ENCODE measurements around the gene CC2D1A. TPM values are rescaled to one million over a fixed set of nuclear protein-coding genes. Genes with fewer than 3 reads are reported as not detected.

Gene CC2D1A
- total RNA-seq, 1 donor = 16.6 TPM

DNA sequence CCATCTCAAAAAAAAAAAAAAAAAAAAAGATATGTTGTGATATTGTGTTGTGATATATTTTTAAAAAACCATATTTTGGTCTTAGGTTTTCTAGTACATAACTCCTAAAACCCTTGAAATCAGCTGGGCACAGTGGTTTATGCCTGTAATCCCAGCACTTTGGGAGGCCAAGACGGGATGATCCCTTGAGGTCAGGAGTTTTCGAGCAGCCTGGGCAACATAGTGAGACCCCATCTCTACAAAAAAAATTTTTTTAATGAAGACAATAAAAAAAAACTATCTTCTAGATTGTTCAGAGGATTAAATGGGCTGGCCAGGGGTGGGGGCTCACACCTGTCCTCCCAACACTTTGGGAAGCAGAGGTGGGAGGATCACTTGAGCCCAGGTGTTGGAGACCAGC lies 45.0 kb downstream of the CC2D1A start:
- no peak for DNase-seq (ENCODE audit: low read depth)
- H3K4me3 ChIP-seq (ENCODE audit: low read depth, low read length) = no peak overlapping the region
- TF ChIP-seq, protein P1, sequence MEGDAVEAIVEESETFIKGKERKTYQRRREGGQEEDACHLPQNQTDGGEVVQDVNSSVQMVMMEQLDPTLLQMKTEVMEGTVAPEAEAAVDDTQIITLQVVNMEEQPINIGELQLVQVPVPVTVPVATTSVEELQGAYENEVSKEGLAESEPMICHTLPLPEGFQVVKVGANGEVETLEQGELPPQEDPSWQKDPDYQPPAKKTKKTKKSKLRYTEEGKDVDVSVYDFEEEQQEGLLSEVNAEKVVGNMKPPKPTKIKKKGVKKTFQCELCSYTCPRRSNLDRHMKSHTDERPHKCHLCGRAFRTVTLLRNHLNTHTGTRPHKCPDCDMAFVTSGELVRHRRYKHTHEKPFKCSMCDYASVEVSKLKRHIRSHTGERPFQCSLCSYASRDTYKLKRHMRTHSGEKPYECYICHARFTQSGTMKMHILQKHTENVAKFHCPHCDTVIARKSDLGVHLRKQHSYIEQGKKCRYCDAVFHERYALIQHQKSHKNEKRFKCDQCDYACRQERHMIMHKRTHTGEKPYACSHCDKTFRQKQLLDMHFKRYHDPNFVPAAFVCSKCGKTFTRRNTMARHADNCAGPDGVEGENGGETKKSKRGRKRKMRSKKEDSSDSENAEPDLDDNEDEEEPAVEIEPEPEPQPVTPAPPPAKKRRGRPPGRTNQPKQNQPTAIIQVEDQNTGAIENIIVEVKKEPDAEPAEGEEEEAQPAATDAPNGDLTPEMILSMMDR (IDR thresholded peaks at IDR 0.05; ENCODE audit: insufficient read depth, low read length) = no peak

DNA sequence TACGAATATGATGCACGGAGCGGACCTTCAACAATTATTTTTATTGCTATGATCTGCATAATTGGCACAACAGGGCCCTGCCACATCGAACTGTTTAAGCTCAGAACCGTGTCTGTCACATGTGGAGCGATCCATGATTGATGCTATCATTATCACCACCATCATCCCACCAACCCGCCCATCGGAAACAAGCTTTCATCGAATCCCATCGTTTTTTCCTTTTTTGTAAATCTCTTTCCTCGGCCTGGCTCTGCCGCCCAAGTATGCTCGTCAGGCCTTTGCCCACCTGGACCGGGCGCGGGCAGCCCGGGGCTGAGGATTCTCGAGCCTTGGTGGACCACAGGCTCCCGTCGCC lies 45.8 kb downstream of the CC2D1A start:
- peak overlapping the region; percentile 69 for H3K4me3 ChIP-seq (ENCODE audit: low read depth, low read length)
- TF ChIP-seq, protein P1 (IDR thresholded peaks at IDR 0.05; ENCODE audit: insufficient read depth, low read length) = no peak
- no peak for DNase-seq (ENCODE audit: low read depth)

DNA sequence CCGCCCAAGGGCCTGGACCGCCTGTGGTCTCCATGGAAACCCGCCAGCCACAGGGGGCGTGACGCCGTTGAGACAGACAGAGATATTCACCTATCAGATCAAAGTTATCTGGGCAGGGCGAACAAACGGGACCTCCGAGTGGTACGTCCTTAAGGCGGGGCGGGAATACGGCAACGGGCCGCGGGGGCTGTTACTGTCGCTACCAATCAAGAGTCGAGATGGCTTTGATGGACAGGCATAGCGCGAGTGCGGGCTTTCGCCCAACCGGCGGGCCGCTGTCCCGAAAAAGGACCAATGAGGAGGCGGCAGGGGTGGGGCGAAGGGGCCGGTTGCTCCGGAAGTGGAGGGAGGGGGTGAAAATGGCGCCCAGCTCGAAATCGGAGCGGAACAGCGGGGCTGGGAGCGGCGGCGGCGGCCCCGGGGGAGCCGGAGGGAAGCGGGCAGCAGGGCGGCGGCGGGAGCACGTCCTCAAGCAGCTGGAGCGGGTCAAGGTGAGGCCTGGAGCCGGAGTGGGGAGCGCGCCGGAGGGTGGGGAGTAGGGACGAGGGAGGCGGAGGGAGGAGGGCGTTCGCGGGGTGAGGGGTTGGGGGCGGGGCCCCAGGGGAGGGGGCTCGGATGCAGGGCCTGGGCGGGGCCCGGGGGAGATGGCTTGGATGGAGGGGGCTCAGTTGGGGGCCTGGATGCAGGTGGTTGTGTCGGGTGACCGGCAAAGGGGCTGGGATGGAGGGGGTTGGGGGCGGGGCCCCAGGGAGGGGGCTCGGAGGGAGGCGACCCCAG lies 46.3 kb downstream of the CC2D1A start, which contains the start of gene DCAF15:
Gene DCAF15 (plus strand): TSS at position 356 of the 777 bp plus-strand sequence. CDS start 4 bp downstream, at position 360.
- H3K4me3 ChIP-seq (ENCODE audit: low read depth, low read length) = peak within 1 kb of the TSS; percentile 86
- DNase-seq (ENCODE audit: low read depth) = peak; percentile 99
- TF ChIP-seq, protein P1 (IDR thresholded peaks at IDR 0.05; ENCODE audit: insufficient read depth, low read length) = no peak

DNA sequence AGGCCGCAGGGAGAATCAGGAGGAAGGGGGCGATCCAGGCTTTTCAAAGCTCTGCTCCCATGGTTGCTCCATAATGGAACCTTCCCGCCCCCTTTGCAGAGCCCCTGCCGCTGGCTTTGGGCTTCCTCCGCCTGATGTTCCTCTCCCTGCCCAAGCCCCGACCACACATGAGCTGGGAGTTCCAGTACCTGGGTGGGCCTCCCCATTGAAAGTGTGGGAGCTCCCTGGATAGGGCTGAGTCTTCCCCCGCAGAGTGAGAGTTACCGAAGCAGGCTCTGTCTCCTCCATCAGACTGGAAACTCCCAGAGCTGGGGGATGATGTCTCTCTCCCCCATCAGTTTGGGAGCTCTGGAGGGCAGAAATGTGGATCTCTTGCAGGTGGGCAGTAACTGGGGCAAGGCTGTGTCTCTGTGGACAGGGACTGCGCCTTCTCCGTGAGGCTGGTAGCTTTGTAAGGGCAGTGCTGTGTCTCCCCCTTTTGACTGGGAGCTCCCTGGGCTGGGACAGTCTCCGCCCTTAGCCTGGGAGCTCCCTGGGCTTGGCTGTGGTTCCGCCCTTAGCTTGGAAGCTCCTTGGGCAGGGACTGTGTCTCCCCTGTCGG lies 47.0 kb downstream of the CC2D1A start:
- H3K4me3 ChIP-seq (ENCODE audit: low read depth, low read length) = peak overlapping the region; percentile 86

DNA sequence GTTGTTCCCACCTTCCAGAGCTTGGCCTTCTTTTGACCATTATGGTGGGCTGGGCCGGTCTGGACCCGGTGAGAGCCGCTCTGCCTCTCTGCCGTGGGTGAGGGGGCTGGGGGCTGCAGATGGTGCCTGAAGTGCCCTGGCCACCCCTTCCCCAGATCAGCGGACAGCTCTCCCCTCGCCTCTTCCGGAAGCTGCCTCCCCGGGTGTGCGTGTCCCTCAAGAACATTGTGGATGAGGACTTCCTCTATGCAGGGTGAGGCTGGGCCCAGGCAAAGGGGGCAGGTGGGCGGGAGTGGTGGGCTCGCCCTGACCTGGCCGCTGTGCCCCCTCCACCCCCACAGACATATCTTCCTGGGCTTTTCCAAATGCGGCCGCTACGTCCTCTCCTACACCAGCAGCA lies 48.2 kb downstream of the CC2D1A start:
- H3K4me3 ChIP-seq (ENCODE audit: low read depth, low read length) = no peak overlapping the region
- TF ChIP-seq, protein P1 (IDR thresholded peaks at IDR 0.05; ENCODE audit: insufficient read depth, low read length) = no peak
- DNase-seq (ENCODE audit: low read depth) = no peak

More for the DNA sequence above, 47.0 kb downstream of the CC2D1A start:
- TF ChIP-seq, protein P1 (IDR thresholded peaks at IDR 0.05; ENCODE audit: insufficient read depth, low read length) = peak; percentile 22
- DNase-seq (ENCODE audit: low read depth) = peak; percentile 57

DNA sequence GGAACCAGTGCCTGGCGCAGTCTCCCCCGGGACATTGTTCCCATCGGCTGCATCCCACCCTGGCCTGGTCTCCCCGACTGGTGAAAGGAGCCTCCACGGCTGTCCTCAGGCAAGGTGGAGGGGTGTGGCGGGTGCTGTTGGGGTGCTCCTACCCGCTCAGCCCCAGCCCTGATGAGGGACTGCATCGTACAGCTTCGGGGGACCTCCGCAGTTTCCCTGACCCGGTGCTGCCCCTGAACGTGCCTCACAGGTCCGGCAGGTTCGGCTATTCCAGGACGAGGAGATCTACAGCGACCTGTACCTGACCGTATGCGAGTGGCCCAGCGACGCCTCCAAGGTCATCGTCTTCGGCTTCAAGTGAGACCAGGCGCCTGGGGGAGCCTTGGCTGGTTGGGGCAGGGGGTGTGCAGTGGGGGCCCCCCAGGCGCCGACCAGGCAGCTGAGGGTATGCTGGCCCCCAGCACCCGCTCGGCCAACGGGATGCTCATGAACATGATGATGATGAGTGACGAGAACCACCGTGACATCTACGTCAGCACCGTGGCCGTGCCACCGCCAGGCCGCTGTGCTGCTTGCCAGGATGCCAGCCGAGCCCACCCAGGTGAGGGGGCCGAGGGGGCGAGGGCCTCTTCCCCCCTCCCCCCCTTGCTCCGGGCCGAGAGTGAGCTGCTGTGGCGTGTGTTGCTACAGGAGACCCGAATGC lies 49.8 kb downstream of the CC2D1A start:
- no peak for DNase-seq (ENCODE audit: low read depth)
- TF ChIP-seq, protein P1 (IDR thresholded peaks at IDR 0.05; ENCODE audit: insufficient read depth, low read length) = no peak

More for the DNA sequence above, 49.8 kb downstream of the CC2D1A start:
- H3K4me3 ChIP-seq (ENCODE audit: low read depth, low read length) = no peak overlapping the region
